ENCODE data around the gene VPS54. TPM values are rescaled to one million over a fixed set of nuclear protein-coding genes. Genes with fewer than 3 reads are reported as not detected.

Gene VPS54
- total RNA-seq: 47.1 TPM

GRCh38 chr2:64019083-64019974, at the start of gene VPS54:
TSS of gene VPS54 (minus strand) at chr2:64019428. CDS start at chr2:63983999, 35,429 bp downstream.

Other genes with a start within 250 kb of the VPS54 start
- gene UGP2, start 177.5 kb downstream of the VPS54 start, total RNA-seq: 132 TPM
- 53.4 TPM for gene PELI1, start 125.0 kb upstream of the VPS54 start, total RNA-seq

Measured in camera-type eye (tissue), 1 donor.